Activated CD4-positive, CD25-positive, alpha-beta regulatory T cell (primary cell): ENCODE data around the gene RHOBTB1.
"Not testable (repeated sequence)": the region's sequence is repeated elsewhere in the genome, so short reads cannot be mapped to it uniquely, and the experiment has no call there.

Experiments used
- DNase-seq, 4 experiments: peaks; one replicate each; lab custom pipeline; 2025; lab: John Stamatoyannopoulos, UW

RHOBTB1 gene

GRCh38 chr10:60868946-60869345 is 75.0 kb downstream of the RHOBTB1 start:
- DNase-seq = no peak

DNA sequence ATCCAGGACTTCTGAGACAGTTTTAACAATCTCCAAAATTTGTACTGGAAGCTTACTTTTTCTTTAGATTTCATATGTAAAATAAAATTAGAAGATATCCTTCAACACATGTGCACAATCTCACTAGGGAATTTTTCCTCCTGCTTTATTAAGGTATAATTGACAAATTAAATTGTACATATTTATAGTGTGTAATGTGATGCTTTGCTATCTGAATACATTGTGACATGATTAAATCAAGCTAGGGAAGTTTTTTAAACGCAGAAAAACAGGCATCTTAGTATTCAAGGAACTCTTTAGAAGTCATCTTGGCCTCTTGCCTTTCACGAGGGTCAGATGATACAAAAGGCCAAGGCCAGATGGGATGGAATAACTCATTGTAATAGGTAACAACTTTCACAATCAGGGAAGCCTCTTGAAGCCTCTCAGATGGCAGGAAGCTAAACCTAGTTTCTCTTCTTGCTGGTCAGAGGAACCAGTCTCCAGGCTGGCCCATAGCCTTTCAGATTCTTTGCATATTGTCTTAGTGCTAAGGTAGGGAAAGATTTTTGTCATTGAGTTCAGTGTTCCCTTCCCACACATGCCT is 78.7 kb downstream of the RHOBTB1 start:
- no peak for DNase-seq

DNA sequence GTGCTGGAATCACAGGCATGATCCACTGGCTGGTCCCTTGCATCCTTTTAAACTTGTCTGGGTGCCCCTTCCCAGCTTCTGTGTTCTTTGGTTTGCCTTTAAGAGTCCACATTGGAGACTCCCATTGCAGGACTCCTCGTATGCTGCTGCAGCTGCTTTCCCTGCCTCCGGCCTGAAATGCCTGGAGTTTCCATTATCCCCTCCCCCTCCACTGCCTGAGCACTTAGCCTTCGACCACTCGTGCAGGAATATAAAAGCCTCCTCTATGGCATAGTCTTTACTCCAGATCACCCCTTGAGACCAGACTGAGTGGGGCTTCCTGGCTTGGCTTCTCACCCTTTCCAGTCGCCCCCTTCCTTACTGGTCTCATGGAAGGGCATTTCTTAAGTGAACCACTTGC is 80.2 kb downstream of the RHOBTB1 start:
- no peak for DNase-seq

- no peak for DNase-seq
Measured at GRCh38 chr10:60862517-60862916, 81.5 kb downstream of the RHOBTB1 start.

- DNase-seq = no peak
Measured at GRCh38 chr10:60856405-60856804, 87.6 kb downstream of the RHOBTB1 start.

GRCh38 chr10:60853637-60854036 is 90.3 kb downstream of the RHOBTB1 start:
- DNase-seq = no peak

- DNase-seq = no peak
Measured at GRCh38 chr10:60853107-60853506, 90.9 kb downstream of the RHOBTB1 start.

DNA sequence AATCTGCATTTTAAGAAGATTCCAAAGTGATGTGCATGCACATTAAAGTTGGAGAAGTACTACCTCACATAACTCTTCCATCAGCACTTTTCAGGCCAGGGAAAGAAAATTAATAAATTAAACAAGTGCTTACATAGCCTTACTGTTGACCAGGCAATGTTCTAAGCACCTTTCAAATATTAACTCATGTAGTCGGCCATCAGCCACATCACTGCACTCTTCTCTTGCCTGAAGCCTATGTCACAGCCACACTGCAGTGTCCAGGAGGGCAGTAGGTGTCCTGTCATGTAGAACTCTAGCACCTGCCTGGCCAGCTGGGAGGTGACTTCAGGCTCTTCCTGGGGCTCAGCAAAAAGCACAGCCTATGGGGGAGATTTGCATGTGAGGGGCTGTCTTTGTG is 94.2 kb downstream of the RHOBTB1 start:
- no peak for DNase-seq

GRCh38 chr10:60849217-60849616 is 94.8 kb downstream of the RHOBTB1 start:
- no peak for DNase-seq

DNA sequence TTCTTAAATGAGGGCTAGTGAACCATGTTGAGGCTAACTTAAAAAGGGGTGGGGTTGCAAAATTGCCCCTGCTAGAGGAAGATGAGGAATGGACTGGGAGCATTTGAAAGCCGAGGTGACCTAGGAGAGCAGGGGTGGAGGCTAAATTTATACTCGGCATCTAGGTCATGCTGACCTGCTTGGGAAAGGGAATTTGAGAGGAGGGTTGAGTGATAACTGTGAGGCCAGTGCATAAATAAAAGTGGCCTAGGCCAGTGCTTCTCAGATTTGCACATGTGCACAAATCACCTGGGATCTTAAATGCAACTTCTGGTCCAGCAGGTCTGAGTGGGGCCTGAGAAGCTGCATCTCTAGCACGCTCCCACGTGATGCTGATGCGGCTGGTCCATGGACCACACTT is 95.3 kb downstream of the RHOBTB1 start:
- DNase-seq = no peak

GRCh38 chr10:60848126-60848525 is 95.9 kb downstream of the RHOBTB1 start:
- DNase-seq = no peak

DNA sequence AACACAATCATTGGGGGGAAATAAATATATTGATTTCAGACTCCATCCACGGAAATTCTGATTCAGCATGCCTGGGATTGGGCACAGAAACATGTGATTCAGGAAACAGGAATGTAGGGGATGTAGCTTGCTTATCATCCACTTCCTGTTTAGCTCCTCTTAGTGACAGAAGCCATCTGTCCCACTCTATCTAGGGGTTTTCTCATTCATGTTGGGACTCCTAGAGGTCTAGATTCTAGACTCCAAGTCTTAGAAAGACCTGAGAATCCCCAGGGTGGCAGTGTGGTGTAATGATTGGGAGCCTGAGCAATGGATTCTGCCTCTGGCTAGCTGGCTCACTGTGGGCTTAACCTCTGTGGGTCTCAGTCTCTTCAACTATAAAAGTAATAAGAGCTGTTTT is 97.8 kb downstream of the RHOBTB1 start:
- no peak for DNase-seq

DNA sequence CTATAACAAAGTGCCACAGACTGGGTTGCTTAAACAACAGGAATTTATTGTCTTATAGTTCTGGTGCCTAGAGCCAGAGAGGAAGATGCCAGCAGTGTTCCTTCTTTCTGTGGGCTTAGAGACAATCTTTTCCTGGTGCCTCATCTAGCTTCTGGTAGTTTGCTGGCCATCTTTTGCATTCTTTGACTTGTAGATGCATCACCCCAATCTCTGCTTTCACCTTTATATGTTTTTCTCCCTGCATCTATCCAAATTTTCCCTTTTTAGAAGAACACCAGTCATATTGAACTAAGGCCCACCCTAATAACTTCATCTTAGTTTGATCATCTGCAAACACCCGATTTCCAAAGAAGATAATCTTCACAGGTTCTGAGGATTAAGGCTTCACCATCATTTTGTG is 98.9 kb downstream of the RHOBTB1 start:
- DNase-seq = no peak

GRCh38 chr10:60842694-60843093 is 101.3 kb downstream of the RHOBTB1 start:
- DNase-seq = no peak

- not testable (repeated sequence) for DNase-seq
Measured at GRCh38 chr10:60841227-60841626, 102.8 kb downstream of the RHOBTB1 start.

DNA sequence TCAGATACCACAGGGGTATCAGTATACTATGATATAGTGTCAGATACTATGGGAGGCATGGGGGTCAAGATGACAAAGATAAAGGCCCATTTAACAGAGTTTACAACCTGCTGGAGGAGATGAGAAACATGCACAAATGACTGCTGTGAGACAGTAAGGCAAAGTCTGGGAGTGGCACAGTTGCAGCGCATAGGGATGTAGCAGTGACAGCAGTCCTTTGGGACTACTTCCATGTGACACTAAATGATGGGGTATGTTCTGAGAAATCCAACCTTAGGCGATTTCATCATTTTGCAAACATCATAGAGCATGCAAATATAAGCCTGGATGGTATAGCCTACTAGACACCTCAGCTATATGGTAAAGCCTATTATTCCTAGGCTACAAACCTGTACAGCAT is 108.9 kb downstream of the RHOBTB1 start:
- no peak for DNase-seq

GRCh38 chr10:60834401-60834800 is 109.6 kb downstream of the RHOBTB1 start:
- no peak for DNase-seq

GRCh38 chr10:60832136-60832535 is 111.8 kb downstream of the RHOBTB1 start:
- not testable (repeated sequence) for DNase-seq

DNA sequence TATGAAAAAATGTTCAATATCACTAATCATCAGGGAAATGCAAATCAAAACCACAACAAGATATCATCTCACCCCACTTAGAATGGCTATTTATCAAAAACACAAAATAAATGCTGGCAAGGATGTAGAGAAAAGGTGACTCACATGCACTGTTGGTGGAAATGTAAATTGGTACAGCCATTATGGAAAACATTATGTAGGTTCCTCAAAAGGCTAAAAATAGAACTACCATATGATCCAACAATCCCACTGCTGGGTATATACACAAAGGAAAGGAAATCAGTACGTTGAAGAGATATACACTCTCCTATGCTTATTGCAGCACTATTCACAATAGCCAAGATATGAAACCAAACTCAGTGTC is 115.5 kb downstream of the RHOBTB1 start:
- DNase-seq = no peak

DNA sequence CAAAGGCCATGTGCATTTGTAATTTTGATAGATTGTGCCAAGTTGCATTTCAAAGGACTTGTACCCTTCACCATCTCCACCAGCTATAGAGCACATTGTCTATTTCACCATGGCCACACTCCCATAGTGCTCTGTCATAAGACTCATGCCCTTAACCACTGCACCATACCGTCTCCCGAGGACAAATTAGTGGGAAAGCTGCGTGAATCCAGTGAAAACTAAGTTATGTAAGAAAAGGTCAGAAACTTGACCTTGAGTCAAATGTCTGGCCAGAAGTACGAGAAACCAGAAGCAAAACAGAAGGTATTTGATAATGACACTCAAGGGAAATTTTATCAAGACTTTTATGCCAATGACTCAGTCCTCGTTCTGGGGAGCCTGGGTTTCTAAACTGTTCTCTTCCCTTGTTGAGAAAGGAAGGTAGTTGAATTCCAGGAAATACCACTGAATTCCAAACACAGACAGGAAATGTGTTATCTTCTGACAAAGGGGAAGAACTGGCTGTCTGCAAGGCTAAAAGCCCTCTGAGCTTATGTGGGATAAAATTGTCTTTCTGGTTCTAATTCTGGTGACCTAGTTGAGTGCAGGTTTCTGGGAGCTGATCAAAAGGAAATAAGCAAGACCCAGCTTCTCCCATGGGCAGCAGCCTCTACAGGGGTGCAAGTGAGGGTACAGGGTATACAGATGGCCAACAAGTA is 116.0 kb downstream of the RHOBTB1 start:
- DNase-seq = no peak

- DNase-seq = no peak
Measured at GRCh38 chr10:60825520-60825919, 118.5 kb downstream of the RHOBTB1 start.

DNA sequence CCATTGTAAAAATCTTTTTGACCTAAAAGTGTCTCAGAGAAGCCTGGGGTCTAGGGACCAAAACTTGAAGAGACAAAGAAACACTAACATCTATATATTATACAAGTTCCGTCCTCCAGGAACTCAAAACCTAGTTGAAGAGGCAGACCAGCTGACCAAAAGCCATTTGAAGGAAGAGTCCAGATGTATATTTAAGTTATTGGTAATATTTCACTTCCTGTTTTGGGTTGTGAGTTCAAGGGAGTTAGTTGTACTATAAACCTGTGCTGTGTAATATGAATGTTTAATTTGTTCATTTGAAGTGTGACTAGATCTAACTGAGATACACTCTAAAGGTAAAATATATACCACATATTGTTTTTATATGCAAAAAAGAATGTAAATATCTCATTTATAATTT is 120.7 kb downstream of the RHOBTB1 start:
- no peak for DNase-seq

DNA sequence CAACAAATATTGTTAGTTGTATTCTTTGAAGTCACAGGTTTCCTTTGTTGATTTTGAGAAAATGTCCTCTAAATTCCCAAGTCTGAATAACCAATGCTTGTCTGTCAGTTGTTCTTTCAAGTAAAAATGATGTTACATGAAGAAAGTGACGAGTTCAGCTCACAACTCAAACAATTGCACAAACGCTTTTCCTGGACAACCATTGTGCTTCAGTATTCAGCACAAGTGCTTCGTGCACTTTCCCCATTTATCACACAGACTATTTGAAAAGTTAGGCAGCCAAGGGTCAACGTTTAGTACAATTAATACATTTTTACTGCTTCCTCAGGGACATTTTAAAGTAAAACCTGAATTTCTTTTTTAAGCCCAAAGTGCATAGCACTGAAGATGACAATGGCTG is 121.2 kb downstream of the RHOBTB1 start:
- DNase-seq = no peak

DNA sequence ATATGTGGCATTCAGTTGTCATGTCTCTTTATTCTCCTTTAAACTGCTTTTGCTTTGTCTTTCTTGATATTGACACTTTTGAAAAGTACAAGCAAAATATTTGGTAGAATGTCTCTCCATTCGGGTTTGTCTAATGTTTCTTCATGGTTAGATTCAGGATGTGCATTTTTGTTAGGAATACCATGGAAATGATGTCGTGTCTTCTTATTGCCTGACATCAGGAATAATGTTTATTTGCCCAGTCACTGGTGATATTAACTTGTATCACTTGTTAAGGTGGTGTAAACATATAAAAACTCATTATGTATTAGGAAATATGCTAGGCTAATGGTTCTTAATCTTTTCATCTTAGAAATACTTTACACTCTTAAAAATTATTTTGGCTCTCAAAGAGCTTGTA is 122.3 kb downstream of the RHOBTB1 start:
- DNase-seq = no peak
